K562 (cell line): Measurements from ENCODE around the gene ZNF593OS. TPM values are rescaled to one million over a fixed set of nuclear protein-coding genes. Genes with fewer than 3 reads are reported as not detected.

Experiments
- BMI1 ChIP-seq: fragments of 150-350 bp; IDR thresholded peaks from 2 replicates; pipeline ENCODE4 v1.6.1; 2014; ENCODE audit warnings: low read length
- L3MBTL2 ChIP-seq: fragments of 450-650 bp; IDR thresholded peaks from 2 replicates; pipeline ENCODE4 v1.6.1; 2016; ENCODE audit warnings: mild to moderate bottlenecking, moderate library complexity
- NFATC3 ChIP-seq: fragments of 450-650 bp; IDR thresholded peaks from 2 replicates; pipeline ENCODE4 v1.6.1; 2017; ENCODE audit warnings: mild to moderate bottlenecking
- NFIC ChIP-seq: fragments of 450-650 bp; IDR thresholded peaks from 2 replicates; pipeline ENCODE4 v1.6.1; 2017; ENCODE audit warnings: mild to moderate bottlenecking, inconsistent platforms
- POLR2H ChIP-seq: IDR thresholded peaks from 2 replicates; pipeline ENCODE4 v1.6.1; 2016; ENCODE audit warnings: missing genetic modification characterization, low read depth, mild to moderate bottlenecking, control low read depth, missing compliant biosample characterization, moderate library complexity
- RBM22 ChIP-seq: fragments of 200-400 bp; formaldehyde crosslinking; IDR thresholded peaks from 2 replicates; pipeline ENCODE4 v1.6.1; 2018; ENCODE audit warnings: low read length, low read depth; ENCODE audit not compliant: poor library complexity, severe bottlenecking
- SOX6 ChIP-seq: fragments of 450-650 bp; IDR thresholded peaks from 2 replicates; pipeline ENCODE4 v1.6.1; 2014; ENCODE audit warnings: mild to moderate bottlenecking
- TEAD1 ChIP-seq, 2 experiments: fragments of 450-650 bp in 1 of 2; sonication (generic) in 1 of 2; formaldehyde crosslinking; IDR thresholded peaks; 2 replicates each; pipeline versions ENCODE4 v1.4.0 to v1.8.0; 2020 to 2022; ENCODE audit warnings: mild to moderate bottlenecking in 2 of 2, missing genetic modification reagents in 1 of 2
- ZFP1 ChIP-seq: fragments of 450-650 bp; formaldehyde crosslinking; IDR thresholded peaks from 2 replicates; pipeline ENCODE4 v1.4.0; 2020; ENCODE audit warnings: mild to moderate bottlenecking, mixed read lengths
- ZNF311 ChIP-seq: fragments of 250-450 bp; sonication (Bioruptor Pico); IDR thresholded peaks from 2 replicates; pipeline ENCODE4 v1.4.0; 2020; ENCODE audit warnings: mild to moderate bottlenecking, moderate library complexity
- polyA plus RNA-seq, 8 experiments: library from polyadenylated mRNA; depleted of rRNA in 4 of 8; stranded (reverse) in 5 of 8; unstranded in 3 of 8; fragments of >200 nt; fragmentation: Nextera tagmentation in 2 of 8; fragmentation: Illumina TruSeq in 1 of 8; extraction: Ambion mirVana in 2 of 8; extraction: Trizol in 1 of 8; gene quantifications; 2 replicates each; pipeline versions ENCODE4 v1.2.1 to v1.2.3, GENCODE V29; 2011 to 2014; ENCODE audit warnings: inconsistent platforms in 1 of 8, missing spikeins in 1 of 8
- total RNA-seq, 7 experiments: library from RNA; depleted of rRNA in 6 of 7; stranded (reverse); fragments of >200 nt in 6 of 7; fragmentation: Illumina TruSeq in 2 of 7; extraction: Trizol in 2 of 7; gene quantifications; 2 replicates each; pipeline versions ENCODE4 v1.2.1 to v1.2.3, GENCODE V29; 2011 to 2021; ENCODE audit warnings: low replicate concordance in 1 of 7
- TF ChIP-seq, protein P1 (sequence below): fragments of 200-600 bp; sonication (generic); IDR thresholded peaks from one replicate; pipeline ENCODE4 v1.6.1; 2012; ENCODE audit warnings: mild to moderate bottlenecking, low read depth, low read length, inconsistent platforms
- TF ChIP-seq, protein P2 (sequence below): fragments of 250-450 bp; sonication (Bioruptor Pico); IDR thresholded peaks from 2 replicates; pipeline ENCODE4 v1.8.0; 2022; ENCODE audit warnings: moderate library complexity, mild to moderate bottlenecking, inconsistent platforms
- TF ChIP-seq, protein P3 (sequence below): sonication (generic); formaldehyde crosslinking; IDR thresholded peaks from 2 replicates; pipeline ENCODE4 v1.8.1; 2023; ENCODE audit warnings: mild to moderate bottlenecking, missing genetic modification reagents
- TF ChIP-seq, protein P4 (sequence below): fragments of 200-800 bp; sonication (Bioruptor generic); IDR thresholded peaks from 2 replicates; pipeline ENCODE4 v1.6.1; 2017; ENCODE audit warnings: missing genetic modification characterization, missing compliant biosample characterization

ZNF593OS gene
- total and polyA plus RNA-seq, 9 of the 15 experiments (the other 6 are each of a cell fraction or from before 2014, with no cell fraction given) = 0.24 to 0.27 TPM; not detected in 7

DNA sequence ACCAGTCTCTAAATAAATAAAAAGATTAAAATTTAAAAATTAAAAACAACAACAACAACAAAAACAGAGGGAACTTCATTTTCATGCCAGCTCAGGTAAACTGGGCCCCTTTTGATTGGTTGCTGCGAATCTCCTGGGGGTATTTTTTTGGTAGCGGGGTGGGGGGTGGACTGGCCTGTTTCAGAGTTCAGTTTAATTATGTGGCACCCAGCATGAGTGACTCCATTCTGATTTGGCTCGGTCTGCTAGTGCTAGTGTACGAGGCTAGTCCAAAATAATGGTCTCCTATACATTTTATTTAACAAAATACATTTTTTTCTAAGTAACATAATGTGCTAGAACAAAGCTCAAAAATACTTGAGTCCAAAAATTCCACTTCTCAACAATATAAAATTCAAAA is 41.9 kb downstream of the ZNF593OS start (continued):
- TF ChIP-seq L3MBTL2 = no peak
- TF ChIP-seq, protein P1, sequence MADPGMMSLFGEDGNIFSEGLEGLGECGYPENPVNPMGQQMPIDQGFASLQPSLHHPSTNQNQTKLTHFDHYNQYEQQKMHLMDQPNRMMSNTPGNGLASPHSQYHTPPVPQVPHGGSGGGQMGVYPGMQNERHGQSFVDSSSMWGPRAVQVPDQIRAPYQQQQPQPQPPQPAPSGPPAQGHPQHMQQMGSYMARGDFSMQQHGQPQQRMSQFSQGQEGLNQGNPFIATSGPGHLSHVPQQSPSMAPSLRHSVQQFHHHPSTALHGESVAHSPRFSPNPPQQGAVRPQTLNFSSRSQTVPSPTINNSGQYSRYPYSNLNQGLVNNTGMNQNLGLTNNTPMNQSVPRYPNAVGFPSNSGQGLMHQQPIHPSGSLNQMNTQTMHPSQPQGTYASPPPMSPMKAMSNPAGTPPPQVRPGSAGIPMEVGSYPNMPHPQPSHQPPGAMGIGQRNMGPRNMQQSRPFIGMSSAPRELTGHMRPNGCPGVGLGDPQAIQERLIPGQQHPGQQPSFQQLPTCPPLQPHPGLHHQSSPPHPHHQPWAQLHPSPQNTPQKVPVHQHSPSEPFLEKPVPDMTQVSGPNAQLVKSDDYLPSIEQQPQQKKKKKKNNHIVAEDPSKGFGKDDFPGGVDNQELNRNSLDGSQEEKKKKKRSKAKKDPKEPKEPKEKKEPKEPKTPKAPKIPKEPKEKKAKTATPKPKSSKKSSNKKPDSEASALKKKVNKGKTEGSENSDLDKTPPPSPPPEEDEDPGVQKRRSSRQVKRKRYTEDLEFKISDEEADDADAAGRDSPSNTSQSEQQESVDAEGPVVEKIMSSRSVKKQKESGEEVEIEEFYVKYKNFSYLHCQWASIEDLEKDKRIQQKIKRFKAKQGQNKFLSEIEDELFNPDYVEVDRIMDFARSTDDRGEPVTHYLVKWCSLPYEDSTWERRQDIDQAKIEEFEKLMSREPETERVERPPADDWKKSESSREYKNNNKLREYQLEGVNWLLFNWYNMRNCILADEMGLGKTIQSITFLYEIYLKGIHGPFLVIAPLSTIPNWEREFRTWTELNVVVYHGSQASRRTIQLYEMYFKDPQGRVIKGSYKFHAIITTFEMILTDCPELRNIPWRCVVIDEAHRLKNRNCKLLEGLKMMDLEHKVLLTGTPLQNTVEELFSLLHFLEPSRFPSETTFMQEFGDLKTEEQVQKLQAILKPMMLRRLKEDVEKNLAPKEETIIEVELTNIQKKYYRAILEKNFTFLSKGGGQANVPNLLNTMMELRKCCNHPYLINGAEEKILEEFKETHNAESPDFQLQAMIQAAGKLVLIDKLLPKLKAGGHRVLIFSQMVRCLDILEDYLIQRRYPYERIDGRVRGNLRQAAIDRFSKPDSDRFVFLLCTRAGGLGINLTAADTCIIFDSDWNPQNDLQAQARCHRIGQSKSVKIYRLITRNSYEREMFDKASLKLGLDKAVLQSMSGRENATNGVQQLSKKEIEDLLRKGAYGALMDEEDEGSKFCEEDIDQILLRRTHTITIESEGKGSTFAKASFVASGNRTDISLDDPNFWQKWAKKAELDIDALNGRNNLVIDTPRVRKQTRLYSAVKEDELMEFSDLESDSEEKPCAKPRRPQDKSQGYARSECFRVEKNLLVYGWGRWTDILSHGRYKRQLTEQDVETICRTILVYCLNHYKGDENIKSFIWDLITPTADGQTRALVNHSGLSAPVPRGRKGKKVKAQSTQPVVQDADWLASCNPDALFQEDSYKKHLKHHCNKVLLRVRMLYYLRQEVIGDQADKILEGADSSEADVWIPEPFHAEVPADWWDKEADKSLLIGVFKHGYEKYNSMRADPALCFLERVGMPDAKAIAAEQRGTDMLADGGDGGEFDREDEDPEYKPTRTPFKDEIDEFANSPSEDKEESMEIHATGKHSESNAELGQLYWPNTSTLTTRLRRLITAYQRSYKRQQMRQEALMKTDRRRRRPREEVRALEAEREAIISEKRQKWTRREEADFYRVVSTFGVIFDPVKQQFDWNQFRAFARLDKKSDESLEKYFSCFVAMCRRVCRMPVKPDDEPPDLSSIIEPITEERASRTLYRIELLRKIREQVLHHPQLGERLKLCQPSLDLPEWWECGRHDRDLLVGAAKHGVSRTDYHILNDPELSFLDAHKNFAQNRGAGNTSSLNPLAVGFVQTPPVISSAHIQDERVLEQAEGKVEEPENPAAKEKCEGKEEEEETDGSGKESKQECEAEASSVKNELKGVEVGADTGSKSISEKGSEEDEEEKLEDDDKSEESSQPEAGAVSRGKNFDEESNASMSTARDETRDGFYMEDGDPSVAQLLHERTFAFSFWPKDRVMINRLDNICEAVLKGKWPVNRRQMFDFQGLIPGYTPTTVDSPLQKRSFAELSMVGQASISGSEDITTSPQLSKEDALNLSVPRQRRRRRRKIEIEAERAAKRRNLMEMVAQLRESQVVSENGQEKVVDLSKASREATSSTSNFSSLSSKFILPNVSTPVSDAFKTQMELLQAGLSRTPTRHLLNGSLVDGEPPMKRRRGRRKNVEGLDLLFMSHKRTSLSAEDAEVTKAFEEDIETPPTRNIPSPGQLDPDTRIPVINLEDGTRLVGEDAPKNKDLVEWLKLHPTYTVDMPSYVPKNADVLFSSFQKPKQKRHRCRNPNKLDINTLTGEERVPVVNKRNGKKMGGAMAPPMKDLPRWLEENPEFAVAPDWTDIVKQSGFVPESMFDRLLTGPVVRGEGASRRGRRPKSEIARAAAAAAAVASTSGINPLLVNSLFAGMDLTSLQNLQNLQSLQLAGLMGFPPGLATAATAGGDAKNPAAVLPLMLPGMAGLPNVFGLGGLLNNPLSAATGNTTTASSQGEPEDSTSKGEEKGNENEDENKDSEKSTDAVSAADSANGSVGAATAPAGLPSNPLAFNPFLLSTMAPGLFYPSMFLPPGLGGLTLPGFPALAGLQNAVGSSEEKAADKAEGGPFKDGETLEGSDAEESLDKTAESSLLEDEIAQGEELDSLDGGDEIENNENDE = no peak
- no peak for TF ChIP-seq SOX6
- TF ChIP-seq RBM22 = no peak
- TF ChIP-seq, protein P2, sequence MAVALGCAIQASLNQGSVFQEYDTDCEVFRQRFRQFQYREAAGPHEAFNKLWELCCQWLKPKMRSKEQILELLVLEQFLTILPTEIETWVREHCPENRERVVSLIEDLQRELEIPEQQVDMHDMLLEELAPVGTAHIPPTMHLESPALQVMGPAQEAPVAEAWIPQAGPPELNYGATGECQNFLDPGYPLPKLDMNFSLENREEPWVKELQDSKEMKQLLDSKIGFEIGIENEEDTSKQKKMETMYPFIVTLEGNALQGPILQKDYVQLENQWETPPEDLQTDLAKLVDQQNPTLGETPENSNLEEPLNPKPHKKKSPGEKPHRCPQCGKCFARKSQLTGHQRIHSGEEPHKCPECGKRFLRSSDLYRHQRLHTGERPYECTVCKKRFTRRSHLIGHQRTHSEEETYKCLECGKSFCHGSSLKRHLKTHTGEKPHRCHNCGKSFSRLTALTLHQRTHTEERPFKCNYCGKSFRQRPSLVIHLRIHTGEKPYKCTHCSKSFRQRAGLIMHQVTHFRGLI (CRISPR knock-in tag) = peak; percentile 79; the same call in 1 of the 2 replicates
- TF ChIP-seq TEAD1 (CRISPR knock-in tag; IDR thresholded peaks at IDR 0.05) = peak in 1 of 2 experiments; percentile 48; a peak in 1 of 4 replicates
- TF ChIP-seq NFIC = no peak
- TF ChIP-seq, protein P3, sequence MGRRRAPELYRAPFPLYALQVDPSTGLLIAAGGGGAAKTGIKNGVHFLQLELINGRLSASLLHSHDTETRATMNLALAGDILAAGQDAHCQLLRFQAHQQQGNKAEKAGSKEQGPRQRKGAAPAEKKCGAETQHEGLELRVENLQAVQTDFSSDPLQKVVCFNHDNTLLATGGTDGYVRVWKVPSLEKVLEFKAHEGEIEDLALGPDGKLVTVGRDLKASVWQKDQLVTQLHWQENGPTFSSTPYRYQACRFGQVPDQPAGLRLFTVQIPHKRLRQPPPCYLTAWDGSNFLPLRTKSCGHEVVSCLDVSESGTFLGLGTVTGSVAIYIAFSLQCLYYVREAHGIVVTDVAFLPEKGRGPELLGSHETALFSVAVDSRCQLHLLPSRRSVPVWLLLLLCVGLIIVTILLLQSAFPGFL (CRISPR knock-in tag) = no peak
- TF ChIP-seq, protein P4, sequence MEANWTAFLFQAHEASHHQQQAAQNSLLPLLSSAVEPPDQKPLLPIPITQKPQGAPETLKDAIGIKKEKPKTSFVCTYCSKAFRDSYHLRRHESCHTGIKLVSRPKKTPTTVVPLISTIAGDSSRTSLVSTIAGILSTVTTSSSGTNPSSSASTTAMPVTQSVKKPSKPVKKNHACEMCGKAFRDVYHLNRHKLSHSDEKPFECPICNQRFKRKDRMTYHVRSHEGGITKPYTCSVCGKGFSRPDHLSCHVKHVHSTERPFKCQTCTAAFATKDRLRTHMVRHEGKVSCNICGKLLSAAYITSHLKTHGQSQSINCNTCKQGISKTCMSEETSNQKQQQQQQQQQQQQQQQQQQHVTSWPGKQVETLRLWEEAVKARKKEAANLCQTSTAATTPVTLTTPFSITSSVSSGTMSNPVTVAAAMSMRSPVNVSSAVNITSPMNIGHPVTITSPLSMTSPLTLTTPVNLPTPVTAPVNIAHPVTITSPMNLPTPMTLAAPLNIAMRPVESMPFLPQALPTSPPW (CRISPR knock-in tag) = 0 out of 2 replicates have a peak, but pooled peaks have one; percentile 8
- peak; percentile 42; the same call in 1 of the 2 replicates for TF ChIP-seq ZNF311 (CRISPR knock-in tag)
- TF ChIP-seq ZFP1 (CRISPR knock-in tag) = no peak
- TF ChIP-seq NFATC3 = no peak
- TF ChIP-seq BMI1 = no peak
- no peak for TF ChIP-seq POLR2H
